Colonic mucosa (tissue), 4 donors: ENCODE measurements around the gene BSG. TPM values are rescaled to one million over a fixed set of nuclear protein-coding genes. Genes with fewer than 3 reads are reported as not detected.

Source experiments
- DNase-seq: peaks from one replicate; pipeline ENCODE4 v3.0.0-alpha.2; 2020
- H3K27ac ChIP-seq: fragments of 200-600 bp; one replicate; pipeline ENCODE4 v1.8.0; 2021
- H3K27me3 ChIP-seq: fragments of 200-600 bp; one replicate; pipeline ENCODE4 v1.8.0; 2021
- H3K36me3 ChIP-seq: fragments of 200-600 bp; one replicate; pipeline ENCODE4 v1.8.0; 2021
- H3K4me1 ChIP-seq: fragments of 200-600 bp; one replicate; pipeline ENCODE4 v1.8.0; 2021; ENCODE audit warnings: mild to moderate bottlenecking
- H3K4me3 ChIP-seq: fragments of 200-600 bp; one replicate; pipeline ENCODE4 v1.8.0; 2021
- H3K9ac ChIP-seq, 2 donors: one replicate each; pipeline ENCODE4 v1.7.0; 2013; ENCODE audit warnings: control low read depth in 2 of 2, low read depth in 2 of 2, low read length in 2 of 2
- H3K9me3 ChIP-seq: fragments of 200-600 bp; one replicate; pipeline ENCODE4 v1.8.0; 2021
- intact Hi-C: fragments of 100-400 bp; cut with DNase I; formaldehyde crosslinking; loops from one replicate; pipeline ENCODE4 v1.14.1; 2022
- total RNA-seq, 2 donors: library from RNA; stranded (reverse); fragmentation: NEBNext Ultra II Directional in 1 of 2; extraction: Animal tissue kit (Norgen Biotek cat#: 25700) in 1 of 2; gene quantifications; one replicate each; pipeline ENCODE4 v1.2.1, GENCODE V29; 2021
- TF ChIP-seq, protein P1 (sequence below): fragments of 200-600 bp; IDR thresholded peaks from one replicate; pipeline ENCODE4 v1.8.0; 2022; ENCODE audit warnings: antibody characterized with exemption, mild to moderate bottlenecking
- donor health status: healthy.
- donor health status: DM: no; HTN: no; CAD: no.
- donor health status: DM: no; HTN: no; CAD: no.

Gene BSG
- total RNA-seq, 2 donors from 2014 or later, result 920 to 1,084 TPM

DNA sequence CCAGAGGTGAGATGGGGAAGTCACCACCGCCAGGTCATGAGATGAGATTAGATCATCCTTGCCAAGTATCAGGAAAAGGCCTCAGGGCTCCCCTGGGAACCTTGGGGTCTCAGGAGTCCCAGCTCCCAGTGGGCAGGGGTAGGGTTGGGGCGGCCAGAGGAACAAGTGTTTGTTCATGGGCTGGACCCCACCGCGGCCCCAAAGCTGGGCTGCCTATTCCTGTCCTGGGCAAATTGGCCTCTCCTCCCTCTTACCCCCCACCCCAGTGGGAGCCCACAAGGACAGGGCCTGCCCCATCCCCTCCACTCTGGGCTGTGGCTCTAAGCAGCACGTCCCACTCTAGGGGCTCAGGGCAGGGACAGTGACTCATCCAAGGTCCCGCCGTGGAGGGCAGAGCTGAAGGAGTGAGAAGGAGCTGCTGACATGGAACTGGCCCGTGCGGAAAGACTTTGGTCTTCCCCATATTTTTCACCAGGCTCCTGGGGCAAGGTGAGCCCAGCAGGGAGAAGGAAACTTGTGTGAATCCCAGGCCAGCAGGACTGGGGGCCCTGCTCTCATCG, 13.2 kb downstream of the BSG start:
- TF ChIP-seq, protein P1, sequence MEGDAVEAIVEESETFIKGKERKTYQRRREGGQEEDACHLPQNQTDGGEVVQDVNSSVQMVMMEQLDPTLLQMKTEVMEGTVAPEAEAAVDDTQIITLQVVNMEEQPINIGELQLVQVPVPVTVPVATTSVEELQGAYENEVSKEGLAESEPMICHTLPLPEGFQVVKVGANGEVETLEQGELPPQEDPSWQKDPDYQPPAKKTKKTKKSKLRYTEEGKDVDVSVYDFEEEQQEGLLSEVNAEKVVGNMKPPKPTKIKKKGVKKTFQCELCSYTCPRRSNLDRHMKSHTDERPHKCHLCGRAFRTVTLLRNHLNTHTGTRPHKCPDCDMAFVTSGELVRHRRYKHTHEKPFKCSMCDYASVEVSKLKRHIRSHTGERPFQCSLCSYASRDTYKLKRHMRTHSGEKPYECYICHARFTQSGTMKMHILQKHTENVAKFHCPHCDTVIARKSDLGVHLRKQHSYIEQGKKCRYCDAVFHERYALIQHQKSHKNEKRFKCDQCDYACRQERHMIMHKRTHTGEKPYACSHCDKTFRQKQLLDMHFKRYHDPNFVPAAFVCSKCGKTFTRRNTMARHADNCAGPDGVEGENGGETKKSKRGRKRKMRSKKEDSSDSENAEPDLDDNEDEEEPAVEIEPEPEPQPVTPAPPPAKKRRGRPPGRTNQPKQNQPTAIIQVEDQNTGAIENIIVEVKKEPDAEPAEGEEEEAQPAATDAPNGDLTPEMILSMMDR, result no peak
- Histone ChIP-seq H3K4me3 (no peak overlapping the region), H3K27ac (no peak overlapping the region), H3K36me3 (peaks cover 7% of the 10 kb centered on the region), H3K9me3 (no peaks in the 10 kb centered on the region), H3K4me1 (peaks cover 4% of the 10 kb centered on the region), H3K9ac (no peak overlapping the region), H3K27me3 (peaks cover 23% of the 10 kb centered on the region)
- no peak for DNase-seq
- intact Hi-C loops, result loop anchor here (10.0 kb wide), 1 partner anchor 79 kb away; the partner anchor contains the start of gene RNF126

DNA sequence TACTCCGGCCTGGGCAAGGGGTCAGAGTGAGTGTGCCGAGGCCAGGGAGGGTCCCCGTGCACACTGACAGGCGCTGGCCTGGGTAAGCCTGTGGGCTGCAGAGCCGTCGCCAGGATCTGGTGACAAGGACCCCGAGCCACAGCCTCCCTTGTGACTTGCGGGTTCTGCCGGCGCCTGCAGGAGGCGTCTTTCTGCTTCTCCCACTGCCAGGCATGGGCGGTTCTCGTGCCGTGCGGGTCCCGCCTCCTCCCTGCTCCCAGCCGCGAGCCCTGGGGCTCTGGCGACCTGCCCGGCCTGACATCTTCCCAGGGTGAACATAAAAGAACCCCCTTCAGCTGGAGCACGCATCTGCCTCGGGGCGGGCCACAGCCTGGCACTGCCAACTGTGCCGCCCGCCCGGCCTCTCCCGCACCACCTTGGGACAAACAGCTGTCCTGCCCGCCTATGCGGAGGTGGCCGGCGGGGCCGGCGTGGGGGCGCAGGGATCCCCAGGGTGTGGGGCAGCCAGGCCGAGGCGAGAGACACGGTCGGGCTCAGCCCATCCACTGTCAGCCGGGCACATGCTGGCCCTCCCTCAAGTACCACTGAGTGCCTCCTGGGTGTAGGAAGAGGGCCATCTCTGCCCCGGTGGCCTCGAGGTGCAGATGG, 15.8 kb downstream of the BSG start:
- Histone ChIP-seq H3K4me1 (peaks cover 4% of the 10 kb centered on the region), H3K9me3 (no peaks in the 10 kb centered on the region), H3K27ac (no peak overlapping the region), H3K9ac (no peak overlapping the region), H3K27me3 (peaks cover 36% of the 10 kb centered on the region), H3K4me3 (no peak overlapping the region), H3K36me3 (no peaks in the 10 kb centered on the region)
- TF ChIP-seq, protein P1, result peak; percentile 49
- intact Hi-C loops, result loop anchor here (10.0 kb wide), 1 partner anchor 77 kb away; the partner anchor contains the start of gene RNF126
- peak; percentile 67 for DNase-seq

DNA sequence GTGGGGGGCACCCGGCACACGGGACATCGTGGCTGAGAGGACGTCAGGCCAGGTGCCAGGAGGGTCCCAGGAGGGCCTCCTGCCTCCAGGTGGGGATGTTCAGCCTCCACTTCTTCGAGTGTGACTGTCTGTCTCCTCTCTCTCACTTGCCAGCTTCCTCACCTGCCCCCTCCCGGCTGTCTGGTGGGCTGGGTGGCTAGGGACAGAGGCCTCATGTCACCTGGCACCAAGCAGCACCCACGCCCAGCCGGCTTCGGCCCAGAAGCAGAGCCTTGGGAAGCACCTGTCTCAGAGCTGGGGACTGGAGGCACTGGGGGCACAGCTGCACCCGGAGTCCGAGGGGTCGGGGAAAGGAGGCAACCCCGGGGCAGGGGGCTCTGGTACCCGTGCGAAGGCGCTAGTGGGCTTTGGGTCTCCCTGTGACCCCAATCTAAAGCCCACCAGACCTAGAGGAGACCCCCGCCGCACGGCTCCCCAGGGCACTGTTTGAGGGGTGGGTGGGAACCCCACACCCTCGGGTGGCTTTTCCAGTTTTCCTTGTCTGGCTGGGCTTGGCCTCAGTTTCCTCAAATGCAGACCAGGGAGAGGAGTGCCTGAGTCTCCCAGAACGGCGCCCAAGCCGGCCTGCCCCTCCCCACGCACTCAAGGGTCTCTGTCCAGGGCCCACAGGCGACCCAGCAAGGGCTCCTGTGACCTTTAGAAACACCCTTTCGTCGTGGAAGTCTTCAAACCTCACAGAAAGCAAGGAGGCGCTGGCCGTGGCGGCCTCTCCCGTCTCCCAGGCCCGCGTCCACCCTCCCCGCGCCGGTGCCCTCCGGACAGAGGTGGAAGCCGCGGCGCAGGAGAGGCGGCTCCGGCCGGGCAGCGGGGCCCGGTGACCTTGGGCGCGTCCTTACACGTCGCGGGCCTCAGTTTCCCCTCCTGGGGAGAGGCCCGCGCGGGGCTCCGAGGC, 16.6 kb downstream of the BSG start:
- no peaks in the 10 kb centered on the region for H3K9me3 ChIP-seq
- no peak for DNase-seq
- TF ChIP-seq, protein P1, result no peak
- no peak overlapping the region for H3K9ac ChIP-seq
- H3K27ac ChIP-seq, result no peak overlapping the region
- peaks cover 4% of the 10 kb centered on the region for H3K4me1 ChIP-seq
- H3K4me3 ChIP-seq, result no peak overlapping the region
- H3K27me3 ChIP-seq, result peaks cover 36% of the 10 kb centered on the region
- H3K36me3 ChIP-seq, result no peaks in the 10 kb centered on the region
- intact Hi-C loops, result loop anchor here (10.0 kb wide), 1 partner anchor 76 kb away; the partner anchor contains the start of gene RNF126

DNA sequence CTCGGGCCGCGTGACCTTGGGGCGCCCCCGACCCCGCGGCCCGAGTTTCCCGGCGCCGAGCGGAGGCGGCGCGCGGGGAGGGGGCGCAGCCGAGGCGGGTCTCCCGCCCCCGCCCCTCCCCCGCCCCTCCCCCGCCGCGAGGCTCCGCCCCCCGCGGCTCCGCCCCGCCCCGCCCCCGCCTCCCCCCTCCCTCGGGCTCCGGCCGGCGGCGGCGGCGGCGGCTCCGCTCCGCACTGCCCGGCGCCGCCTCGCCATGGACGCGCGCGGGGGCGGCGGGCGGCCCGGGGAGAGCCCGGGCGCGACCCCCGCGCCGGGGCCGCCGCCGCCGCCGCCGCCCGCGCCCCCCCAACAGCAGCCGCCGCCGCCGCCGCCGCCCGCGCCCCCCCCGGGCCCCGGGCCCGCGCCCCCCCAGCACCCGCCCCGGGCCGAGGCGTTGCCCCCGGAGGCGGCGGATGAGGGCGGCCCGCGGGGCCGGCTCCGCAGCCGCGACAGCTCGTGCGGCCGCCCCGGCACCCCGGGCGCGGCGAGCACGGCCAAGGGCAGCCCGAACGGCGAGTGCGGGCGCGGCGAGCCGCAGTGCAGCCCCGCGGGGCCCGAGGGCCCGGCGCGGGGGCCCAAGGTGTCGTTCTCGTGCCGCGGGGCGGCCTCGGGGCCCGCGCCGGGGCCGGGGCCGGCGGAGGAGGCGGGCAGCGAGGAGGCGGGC, 17.4 kb downstream of the BSG start, which contains the start of gene HCN2:
TSS of gene HCN2 (plus strand) at position 189 of the 703 bp plus-strand sequence. CDS start at position 254, 65 bp downstream.
- Histone ChIP-seq H3K27ac (no peak within 1 kb of the TSS), H3K9me3 (no peaks in the 10 kb centered on the region), H3K4me3 (no peak within 1 kb of the TSS), H3K27me3 (peaks cover 36% of the 10 kb centered on the region), H3K9ac (no peak within 1 kb of the TSS), H3K36me3 (no peaks in the 10 kb centered on the region), H3K4me1 (peaks cover 4% of the 10 kb centered on the region)
- TF ChIP-seq, protein P1, result no peak
- no peak for DNase-seq
- intact Hi-C loops, result loop anchor here (10.0 kb wide), 1 partner anchor 75 kb away; the partner anchor contains the start of gene RNF126

DNA sequence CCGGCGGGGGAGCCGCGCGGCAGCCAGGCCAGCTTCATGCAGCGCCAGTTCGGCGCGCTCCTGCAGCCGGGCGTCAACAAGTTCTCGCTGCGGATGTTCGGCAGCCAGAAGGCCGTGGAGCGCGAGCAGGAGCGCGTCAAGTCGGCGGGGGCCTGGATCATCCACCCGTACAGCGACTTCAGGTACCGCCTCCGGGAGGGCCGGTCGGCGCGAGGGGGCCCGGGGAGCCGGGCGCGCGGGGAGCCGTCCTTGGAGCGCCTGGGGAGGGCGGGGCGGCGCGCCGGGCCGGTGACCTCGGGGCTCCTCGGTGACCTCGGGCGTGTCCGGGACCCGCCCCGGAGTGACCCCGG, 18.0 kb downstream of the BSG start:
- no peak overlapping the region for H3K4me3 ChIP-seq
- no peak overlapping the region for H3K27ac ChIP-seq
- H3K36me3 ChIP-seq, result no peaks in the 10 kb centered on the region
- no peaks in the 10 kb centered on the region for H3K9me3 ChIP-seq
- DNase-seq, result no peak
- TF ChIP-seq, protein P1, result no peak
- intact Hi-C loops, result no loop called here
- H3K27me3 ChIP-seq, result peaks cover 36% of the 10 kb centered on the region
- H3K4me1 ChIP-seq, result peaks cover 4% of the 10 kb centered on the region
- H3K9ac ChIP-seq, result no peak overlapping the region
